ENCODE data around the gene FBXW9. TPM values are rescaled to one million over a fixed set of nuclear protein-coding genes. Genes with fewer than 3 reads are reported as not detected.
A peak's percentile ranks its signal among the peaks of the same experiment; 100 is the strongest.

FBXW9 gene
- total RNA-seq = 3.1 TPM

- peak within 1 kb of the TSS; percentile 80 to 95 (median 86) for H3K9ac ChIP-seq (ENCODE audit: low read depth in 1 of 3, low read length in 3 of 3)
- H3K9me3 ChIP-seq (ENCODE audit: control insufficient read depth in 3 of 3, low read length in 3 of 3) = no peaks in the 10 kb centered on the region
- peak within 1 kb of the TSS; percentile 82 to 98 (median 92) for H3K4me3 ChIP-seq (ENCODE audit: low read length in 3 of 3)
These were observed at the start of gene FBXW9 for GRCh38 chr19:12696366-12697335. Gene FBXW9, minus strand, starts transcription at chr19:12696631. Its CDS starts 50 bp downstream, at chr19:12696581.

GRCh38 chr19:12745166-12745897 is 48.9 kb upstream of the FBXW9 start:
- H3K9ac ChIP-seq (ENCODE audit: low read depth in 1 of 3, low read length in 3 of 3) = no peak overlapping the region
- H3K27ac ChIP-seq (ENCODE audit: low read depth, low read length) = no peak overlapping the region
- peaks cover 0 to 7% (median 7%) of the 10 kb centered on the region in 3 donors for H3K4me1 ChIP-seq (ENCODE audit: control insufficient read depth in 3 of 3, insufficient read depth in 3 of 3, low read length in 3 of 3)
- peaks cover 2 to 5% (median 4%) of the 10 kb centered on the region in 3 donors for H3K9me3 ChIP-seq (ENCODE audit: control insufficient read depth in 3 of 3, low read length in 3 of 3)
- H3K4me3 ChIP-seq (ENCODE audit: low read length in 3 of 3) = no peak overlapping the region
- peaks cover 29 to 40% (median 39%) of the 10 kb centered on the region in 3 donors for H3K36me3 ChIP-seq (ENCODE audit: control insufficient read depth in 3 of 3, insufficient read depth in 3 of 3, low read length in 3 of 3)
- H3K27me3 ChIP-seq (ENCODE audit: control insufficient read depth in 3 of 3, insufficient read depth in 3 of 3, low read length in 3 of 3) = peaks cover 3 to 27% (median 13%) of the 10 kb centered on the region in 3 donors

More at GRCh38 chr19:12696366-12697335, at the start of gene FBXW9:
- H3K4me1 ChIP-seq (ENCODE audit: control insufficient read depth in 3 of 3, insufficient read depth in 3 of 3, low read length in 3 of 3) = peaks cover 14 to 20% (median 17%) of the 10 kb centered on the region in 3 donors
- H3K36me3 ChIP-seq (ENCODE audit: control insufficient read depth in 3 of 3, insufficient read depth in 3 of 3, low read length in 3 of 3) = peaks cover 16 to 18% (median 17%) of the 10 kb centered on the region in 3 donors
- H3K27ac ChIP-seq (ENCODE audit: low read depth, low read length) = peak within 1 kb of the TSS; percentile 75
- H3K27me3 ChIP-seq (ENCODE audit: control insufficient read depth in 3 of 3, insufficient read depth in 3 of 3, low read length in 3 of 3) = no peaks in the 10 kb centered on the region

- Histone ChIP-seq H3K9ac (ENCODE audit: low read depth in 1 of 3, low read length in 3 of 3) (peak overlapping the region; percentile 79 to 86 (median 82)), H3K27me3 (ENCODE audit: control insufficient read depth in 3 of 3, insufficient read depth in 3 of 3, low read length in 3 of 3) (no peaks in the 10 kb centered on the region), H3K4me3 (ENCODE audit: low read length in 3 of 3) (peak overlapping the region; percentile 86 to 99 (median 98)), H3K9me3 (ENCODE audit: control insufficient read depth in 3 of 3, low read length in 3 of 3) (no peaks in the 10 kb centered on the region), H3K36me3 (ENCODE audit: control insufficient read depth in 3 of 3, insufficient read depth in 3 of 3, low read length in 3 of 3) (peaks cover 7 to 19% (median 10%) of the 10 kb centered on the region in 3 donors), H3K27ac (ENCODE audit: low read depth, low read length) (peak overlapping the region; percentile 90), H3K4me1 (ENCODE audit: control insufficient read depth in 3 of 3, insufficient read depth in 3 of 3, low read length in 3 of 3) (peaks cover 29 to 31% (median 30%) of the 10 kb centered on the region in 3 donors)
These were observed 41.5 kb upstream of the FBXW9 start for GRCh38 chr19:12737835-12738351.

- H3K4me1 ChIP-seq (ENCODE audit: control insufficient read depth in 3 of 3, insufficient read depth in 3 of 3, low read length in 3 of 3) = peaks cover 34 to 36% (median 35%) of the 10 kb centered on the region in 3 donors
- peaks cover 8 to 17% (median 10%) of the 10 kb centered on the region in 3 donors for H3K36me3 ChIP-seq (ENCODE audit: control insufficient read depth in 3 of 3, insufficient read depth in 3 of 3, low read length in 3 of 3)
- peak within 1 kb of the TSS; percentile 79 to 86 (median 82) for H3K9ac ChIP-seq (ENCODE audit: low read depth in 1 of 3, low read length in 3 of 3)
- peak within 1 kb of the TSS; percentile 90 for H3K27ac ChIP-seq (ENCODE audit: low read depth, low read length)
- peak within 1 kb of the TSS; percentile 86 to 99 (median 98) for H3K4me3 ChIP-seq (ENCODE audit: low read length in 3 of 3)
- no peaks in the 10 kb centered on the region for H3K9me3 ChIP-seq (ENCODE audit: control insufficient read depth in 3 of 3, low read length in 3 of 3)
- no peaks in the 10 kb centered on the region for H3K27me3 ChIP-seq (ENCODE audit: control insufficient read depth in 3 of 3, insufficient read depth in 3 of 3, low read length in 3 of 3)
These were observed 40.8 kb upstream of the FBXW9 start, which contains the start of gene GET3 for GRCh38 chr19:12736995-12737834. Gene GET3, plus strand, starts transcription at chr19:12737497. Its CDS starts 9 bp downstream, at chr19:12737506.

GRCh38 chr19:12733369-12734214 is 37.2 kb upstream of the FBXW9 start:
- no peaks in the 10 kb centered on the region for H3K9me3 ChIP-seq (ENCODE audit: control insufficient read depth in 3 of 3, low read length in 3 of 3)
- H3K4me3 ChIP-seq (ENCODE audit: low read length in 3 of 3) = peak overlapping the region; percentile 74 to 94 (median 82)
- no peaks in the 10 kb centered on the region for H3K27me3 ChIP-seq (ENCODE audit: control insufficient read depth in 3 of 3, insufficient read depth in 3 of 3, low read length in 3 of 3)
- peaks cover 38 to 48% (median 40%) of the 10 kb centered on the region in 3 donors for H3K4me1 ChIP-seq (ENCODE audit: control insufficient read depth in 3 of 3, insufficient read depth in 3 of 3, low read length in 3 of 3)
- H3K9ac ChIP-seq (ENCODE audit: low read depth in 1 of 3, low read length in 3 of 3) = peak overlapping the region; percentile 82 to 98 (median 97)
- H3K27ac ChIP-seq (ENCODE audit: low read depth, low read length) = peak overlapping the region; percentile 93
- H3K36me3 ChIP-seq (ENCODE audit: control insufficient read depth in 3 of 3, insufficient read depth in 3 of 3, low read length in 3 of 3) = peaks cover 20 to 26% (median 22%) of the 10 kb centered on the region in 3 donors

GRCh38 chr19:12731337-12731736 is 34.9 kb upstream of the FBXW9 start:
- peaks cover 22 to 31% (median 24%) of the 10 kb centered on the region in 3 donors for H3K4me1 ChIP-seq (ENCODE audit: control insufficient read depth in 3 of 3, insufficient read depth in 3 of 3, low read length in 3 of 3)
- H3K9me3 ChIP-seq (ENCODE audit: control insufficient read depth in 3 of 3, low read length in 3 of 3) = no peaks in the 10 kb centered on the region
- H3K27me3 ChIP-seq (ENCODE audit: control insufficient read depth in 3 of 3, insufficient read depth in 3 of 3, low read length in 3 of 3) = no peaks in the 10 kb centered on the region
- no peak overlapping the region for H3K4me3 ChIP-seq (ENCODE audit: low read length in 3 of 3)
- H3K27ac ChIP-seq (ENCODE audit: low read depth, low read length) = no peak overlapping the region
- no peak overlapping the region for H3K9ac ChIP-seq (ENCODE audit: low read depth in 1 of 3, low read length in 3 of 3)
- H3K36me3 ChIP-seq (ENCODE audit: control insufficient read depth in 3 of 3, insufficient read depth in 3 of 3, low read length in 3 of 3) = peaks cover 17 to 25% (median 20%) of the 10 kb centered on the region in 3 donors

- H3K27ac ChIP-seq (ENCODE audit: low read depth, low read length) = no peak overlapping the region
- peaks cover 21 to 30% (median 24%) of the 10 kb centered on the region in 3 donors for H3K4me1 ChIP-seq (ENCODE audit: control insufficient read depth in 3 of 3, insufficient read depth in 3 of 3, low read length in 3 of 3)
- peaks cover 17 to 25% (median 20%) of the 10 kb centered on the region in 3 donors for H3K36me3 ChIP-seq (ENCODE audit: control insufficient read depth in 3 of 3, insufficient read depth in 3 of 3, low read length in 3 of 3)
- H3K27me3 ChIP-seq (ENCODE audit: control insufficient read depth in 3 of 3, insufficient read depth in 3 of 3, low read length in 3 of 3) = no peaks in the 10 kb centered on the region
- no peak overlapping the region for H3K9ac ChIP-seq (ENCODE audit: low read depth in 1 of 3, low read length in 3 of 3)
- H3K4me3 ChIP-seq (ENCODE audit: low read length in 3 of 3) = no peak overlapping the region
- H3K9me3 ChIP-seq (ENCODE audit: control insufficient read depth in 3 of 3, low read length in 3 of 3) = no peaks in the 10 kb centered on the region
These were observed 33.6 kb upstream of the FBXW9 start for GRCh38 chr19:12730064-12730463.

- Histone ChIP-seq H3K27me3 (ENCODE audit: control insufficient read depth in 3 of 3, insufficient read depth in 3 of 3, low read length in 3 of 3) (no peaks in the 10 kb centered on the region), H3K36me3 (ENCODE audit: control insufficient read depth in 3 of 3, insufficient read depth in 3 of 3, low read length in 3 of 3) (peaks cover 17 to 25% (median 20%) of the 10 kb centered on the region in 3 donors), H3K9me3 (ENCODE audit: control insufficient read depth in 3 of 3, low read length in 3 of 3) (no peaks in the 10 kb centered on the region), H3K9ac (ENCODE audit: low read depth in 1 of 3, low read length in 3 of 3) (no peak overlapping the region), H3K4me1 (ENCODE audit: control insufficient read depth in 3 of 3, insufficient read depth in 3 of 3, low read length in 3 of 3) (peaks cover 25 to 33% (median 28%) of the 10 kb centered on the region in 3 donors), H3K4me3 (ENCODE audit: low read length in 3 of 3) (no peak overlapping the region), H3K27ac (ENCODE audit: low read depth, low read length) (no peak overlapping the region)
These were observed 31.5 kb upstream of the FBXW9 start for GRCh38 chr19:12727745-12728433.

Data from skeletal muscle tissue (tissue), 4 donors.